Dermis microvascular lymphatic vessel endothelial cell (primary cell): Measurements from ENCODE around the gene PRKCQ. TPM values are rescaled to one million over a fixed set of nuclear protein-coding genes. Genes with fewer than 3 reads are reported as not detected.
"Not testable (repeated sequence)": the region's sequence is repeated elsewhere in the genome, so short reads cannot be mapped to it uniquely, and the experiment has no call there.

Experiments used
- DNase-seq, 2 donors: peaks; one replicate each; pipeline versions ENCODE4 v3.0.0 to v3.0.0-alpha.2; 2010; ENCODE audit warnings: low read depth in 2 of 2
- total RNA-seq: library from RNA; depleted of rRNA; stranded (reverse); fragments of >200 nt; gene quantifications from 2 replicates; pipeline ENCODE4 v1.2.1, GENCODE V29; 2014

Gene PRKCQ
- total RNA-seq, 1 donor from 2014 or later, result 0.39 TPM

GRCh38 chr10:6493521-6494441 lies 86.3 kb downstream of the PRKCQ start:
- DNase-seq, result no peak

- DNase-seq, result no peak
These were observed 87.2 kb downstream of the PRKCQ start for GRCh38 chr10:6492896-6493295.

- no peak for DNase-seq
These were observed 88.1 kb downstream of the PRKCQ start for GRCh38 chr10:6491841-6492609.

- no peak for DNase-seq
These were observed 89.5 kb downstream of the PRKCQ start for GRCh38 chr10:6490614-6491013.

GRCh38 chr10:6487920-6488319 lies 92.2 kb downstream of the PRKCQ start:
- no peak for DNase-seq

GRCh38 chr10:6486309-6486708 lies 93.8 kb downstream of the PRKCQ start:
- no peak for DNase-seq

GRCh38 chr10:6482737-6483357 lies 97.2 kb downstream of the PRKCQ start:
- DNase-seq, result no peak

- no peak for DNase-seq
These were observed 101.4 kb downstream of the PRKCQ start for GRCh38 chr10:6478722-6479121.

GRCh38 chr10:6476989-6477388 lies 103.1 kb downstream of the PRKCQ start:
- no peak for DNase-seq

GRCh38 chr10:6474871-6475270 lies 105.2 kb downstream of the PRKCQ start:
- DNase-seq, result no peak

- DNase-seq, result no peak
These were observed 106.1 kb downstream of the PRKCQ start for GRCh38 chr10:6473901-6474370.

- DNase-seq, result no peak
These were observed 106.6 kb downstream of the PRKCQ start for GRCh38 chr10:6473430-6473829.

GRCh38 chr10:6472710-6473005 lies 107.4 kb downstream of the PRKCQ start:
- not testable (repeated sequence) for DNase-seq

- no peak for DNase-seq
These were observed 109.0 kb downstream of the PRKCQ start for GRCh38 chr10:6470894-6471618.

GRCh38 chr10:6469661-6470060 lies 110.4 kb downstream of the PRKCQ start:
- DNase-seq, result no peak

GRCh38 chr10:6465854-6466601 lies 114.0 kb downstream of the PRKCQ start:
- DNase-seq, result no peak

GRCh38 chr10:6465437-6465836 lies 114.6 kb downstream of the PRKCQ start:
- DNase-seq, result no peak

GRCh38 chr10:6464862-6465430 lies 115.1 kb downstream of the PRKCQ start:
- no peak for DNase-seq

GRCh38 chr10:6463366-6463765 lies 116.7 kb downstream of the PRKCQ start:
- no peak for DNase-seq

- DNase-seq, result no peak
These were observed 118.1 kb downstream of the PRKCQ start for GRCh38 chr10:6461961-6462360.
